GM12878 (cell line): Measurements from ENCODE around the gene VIPR2. TPM values are rescaled to one million over a fixed set of nuclear protein-coding genes. Genes with fewer than 3 reads are reported as not detected.

ENCODE experiments used
- ATAC-seq: fragments of 200-7000 bp; cut with Tn5 transposase; 3 replicates; pipeline ENCODE4 v1.9.1; 2020; ENCODE audit warnings: mild to moderate bottlenecking, moderate library complexity
- BruUV-seq: library from RNA; stranded (reverse); fragments of 400-500 nt; replicated peaks from 2 replicates; lab custom pipeline; 2021; lab: Mats Ljungman, UMichigan
- CTCF ChIA-PET: fragments of 300-600 bp; sonication (Branson Sonifier 250); formaldehyde crosslinking; extraction: SDS; loops from one replicate; lab custom pipeline; 2021; ENCODE audit warnings: inconsistent platforms; lab: Yijun Ruan, JAX
- POLR2A ChIA-PET: fragments of 350-600 bp; formaldehyde crosslinking; extraction: SDS; loops from one replicate; lab custom pipeline; 2021; ENCODE audit warnings: inconsistent platforms; lab: Charles Lee
- RAD21 ChIA-PET: fragments of 300-600 bp; sonication (Branson Sonifier 250); formaldehyde crosslinking; loops from one replicate; lab custom pipeline; 2023; ENCODE audit warnings: antibody characterized with exemption; ENCODE audit not compliant: unreplicated experiment; lab: Charles Lee
- SMC1A ChIA-PET: fragments of 300-600 bp; sonication (Branson Sonifier 250); formaldehyde crosslinking; loops from one replicate; lab custom pipeline; 2023; ENCODE audit not compliant: unreplicated experiment, uncharacterized antibody; lab: Charles Lee
- DNase-seq: peaks from one replicate; pipeline ENCODE4 v3.0.0-alpha.2; 2011; ENCODE audit warnings: low read depth, low spot score
- FAIRE-seq: peaks from 3 replicates; lab custom pipeline; 2011; peaks lifted over from hg19 to GRCh38; lab: Jason Lieb, UNC
- H2AFZ ChIP-seq: 2 replicates; pipeline ENCODE4 v1.6.0; 2011; ENCODE audit warnings: low read depth, low read length, control low read depth; ENCODE audit not compliant: control insufficient read depth
- H3K27ac ChIP-seq: 2 replicates; pipeline ENCODE4 v1.5.1; 2011; ENCODE audit warnings: control low read depth; ENCODE audit not compliant: control insufficient read depth, insufficient read depth
- H3K27me3 ChIP-seq, 2 experiments: replicated peaks in 1 of 2; 2 replicates each; pipeline versions ENCODE4 v1.6.0 to v1.6.1; 2011; ENCODE audit warnings: low read length in 1 of 2; ENCODE audit not compliant: control insufficient read depth in 2 of 2, insufficient read depth in 2 of 2
- H3K36me3 ChIP-seq, 2 experiments: 2 replicates each; pipeline ENCODE4 v1.5.1; 2011; ENCODE audit warnings: low read length in 1 of 2; ENCODE audit not compliant: control insufficient read depth in 2 of 2, insufficient read depth in 2 of 2
- H3K4me1 ChIP-seq: 2 replicates; pipeline ENCODE4 v1.6.1; 2011; ENCODE audit warnings: mild to moderate bottlenecking, low read length, moderate library complexity, mixed read lengths; ENCODE audit not compliant: control insufficient read depth, insufficient read depth
- H3K4me2 ChIP-seq: 2 replicates; pipeline ENCODE4 v1.6.0; 2011; ENCODE audit warnings: control low read depth; ENCODE audit not compliant: control insufficient read depth, insufficient read depth
- H3K4me3 ChIP-seq: fragments of 200-600 bp; sonication (generic); 2 replicates; pipeline ENCODE4 v1.5.1; 2016
- H3K79me2 ChIP-seq: 2 replicates; pipeline ENCODE4 v1.6.0; 2011; ENCODE audit warnings: low read length; ENCODE audit not compliant: control insufficient read depth, insufficient read depth
- H3K9ac ChIP-seq: 2 replicates; pipeline ENCODE4 v1.8.0; 2011; ENCODE audit warnings: low read length, control low read depth, mixed read lengths; ENCODE audit not compliant: control insufficient read depth, insufficient read depth
- H3K9me3 ChIP-seq: replicated peaks from 3 replicates; pipeline ENCODE4 v1.5.1; 2011; ENCODE audit warnings: mild to moderate bottlenecking, low read length; ENCODE audit not compliant: control insufficient read depth, insufficient read depth
- H4K20me1 ChIP-seq: 2 replicates; pipeline ENCODE4 v1.6.0; 2011; ENCODE audit not compliant: control insufficient read depth, insufficient read depth
- CBFB ChIP-seq: IDR thresholded peaks from 2 replicates; pipeline ENCODE4 v1.6.1; 2016; ENCODE audit warnings: antibody characterized with exemption, low read depth
- ESRRA ChIP-seq: IDR thresholded peaks from 2 replicates; pipeline ENCODE4 v1.6.1; 2012; ENCODE audit warnings: mild to moderate bottlenecking, low read length, improper control_type of control experiment
- MTA2 ChIP-seq: fragments of 450-650 bp; IDR thresholded peaks from 2 replicates; pipeline ENCODE4 v1.6.1; 2016; ENCODE audit warnings: low read depth, mild to moderate bottlenecking, moderate library complexity
- PML ChIP-seq: IDR thresholded peaks from 2 replicates; pipeline ENCODE4 v1.6.1; 2012; ENCODE audit warnings: low read length, inconsistent platforms
- POU2F2 ChIP-seq: IDR thresholded peaks from 3 replicates; pipeline ENCODE4 v1.6.1; 2011; ENCODE audit warnings: low read depth, mild to moderate bottlenecking, low read length, borderline replicate concordance
- RELB ChIP-seq: fragments of 450-650 bp; IDR thresholded peaks from 2 replicates; pipeline ENCODE4 v1.6.1; 2017; ENCODE audit warnings: low read depth, mild to moderate bottlenecking, moderate library complexity
- SIN3A ChIP-seq: IDR thresholded peaks from 2 replicates; pipeline ENCODE4 v1.6.1; 2012; ENCODE audit warnings: low read depth, low read length, improper control_type of control experiment
- SMAD1 ChIP-seq: fragments of 450-650 bp; IDR thresholded peaks from 2 replicates; pipeline ENCODE4 v1.6.1; 2018; ENCODE audit warnings: mild to moderate bottlenecking, low read depth; ENCODE audit not compliant: partially characterized antibody
- SMARCA5 ChIP-seq: fragments of 450-650 bp; IDR thresholded peaks from 2 replicates; pipeline ENCODE4 v1.6.1; 2017; ENCODE audit warnings: mild to moderate bottlenecking
- WGBS: methylation state at CpG from one replicate; pipeline ENCODE4 v1.1.6; 2016; ENCODE audit warnings: low lambda C conversion rate; ENCODE audit not compliant: insufficient replicate concordance, insufficient coverage; ENCODE audit errors: missing lambda C conversion rate; 5-methylcytosine and 5-hydroxymethylcytosine counted together
- in situ Hi-C: fragments of 300-500 bp; cut with MboI; formaldehyde crosslinking; loops from 9 replicates; pipeline ENCODE4 v1.14.3; 2018; ENCODE audit warnings: mixed read lengths
- intact Hi-C: fragments of 100-400 bp; cut with micrococcal nuclease; formaldehyde crosslinking; loops from one replicate; pipeline ENCODE4 v1.14.2; 2022; ENCODE audit not compliant: unreplicated experiment
- polyA plus RNA-seq, 11 experiments: library from polyadenylated mRNA; depleted of rRNA in 4 of 11; unstranded in 6 of 11; stranded (reverse) in 5 of 11; fragments of >200 nt; fragmentation: Nextera tagmentation in 4 of 11; fragmentation: Illumina TruSeq in 1 of 11; extraction: Ambion mirVana in 4 of 11; extraction: Trizol in 1 of 11; gene quantifications; 1 replicate in 1 of 11; 2 replicates in 10 of 11; pipeline versions ENCODE4 v1.2.1 to v1.2.3, GENCODE V29; 2011 to 2016; ENCODE audit warnings: inconsistent platforms in 2 of 11, missing spikeins in 2 of 11, low read depth in 1 of 11
- total RNA-seq, 4 experiments: library from RNA; depleted of rRNA in 3 of 4; stranded (reverse); fragments of >200 nt in 3 of 4; fragmentation: Illumina TruSeq in 1 of 4; extraction: Trizol in 1 of 4; gene quantifications; 2 replicates each; pipeline versions ENCODE4 v1.2.1 to v1.2.3, GENCODE V29; 2013 to 2021

VIPR2 gene
- total and polyA plus RNA-seq, 10 of the 15 experiments (the other 5 are each of a cell fraction or from before 2014, with no cell fraction given): not detected

DNA sequence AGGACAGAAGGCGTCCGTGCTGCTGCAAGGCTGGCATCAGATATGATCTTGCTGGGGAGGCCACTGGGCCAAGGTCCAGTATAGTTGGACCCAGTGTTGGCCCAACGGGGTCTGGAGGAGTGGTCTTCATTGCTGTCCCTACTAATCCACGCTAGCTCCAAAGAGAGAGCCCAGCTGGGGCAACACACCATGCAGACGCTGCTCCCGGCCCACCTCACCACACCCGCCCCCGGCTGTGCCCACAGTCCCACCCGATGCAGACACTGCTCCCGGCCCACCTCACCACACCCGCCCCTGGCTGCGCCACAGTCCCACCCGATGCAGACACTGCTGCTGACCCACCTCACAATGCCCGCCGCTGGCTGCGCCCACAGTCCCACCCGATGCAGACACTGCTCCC is 121.5 kb downstream of the VIPR2 start:
- intact Hi-C loops (no loop called here), in situ Hi-C loops (no loop called here)
- DNase-seq: no peak
- no peaks in the 10 kb centered on the region for H3K36me3 ChIP-seq
- no peak overlapping the region for H3K9ac ChIP-seq
- no peak overlapping the region for H3K27ac ChIP-seq
- ChIA-PET SMC1A (no interaction called here), CTCF (no interaction called here), RAD21 (no interaction called here), POLR2A (no interaction called here)
- H3K9me3 ChIP-seq: no peaks in the 10 kb centered on the region; the same call in 2 of the 3 replicates
- no peaks in the 10 kb centered on the region for H3K27me3 ChIP-seq
- no peak overlapping the region for H2AFZ ChIP-seq
- FAIRE-seq: no peak
- no peak overlapping the region for H3K4me3 ChIP-seq
- no peak overlapping the region for H3K4me2 ChIP-seq
- no peaks in the 10 kb centered on the region for H4K20me1 ChIP-seq
- ATAC-seq: no peak
- TF ChIP-seq SMAD1: no peak
- no peak for TF ChIP-seq ESRRA
- TF ChIP-seq SMARCA5: no peak
- TF ChIP-seq CBFB: no peak
- no peak for TF ChIP-seq PML
- TF ChIP-seq POU2F2: no peak
- no peak for TF ChIP-seq MTA2
- no peak for TF ChIP-seq RELB
- no peak for TF ChIP-seq SIN3A
- no peaks in the 10 kb centered on the region for H3K4me1 ChIP-seq
- 43% methylated on average over 6 of the region's 17 CpGs for WGBS
- H3K79me2 ChIP-seq: no peaks in the 10 kb centered on the region
- BruUV-seq: no TSS peak
